ENCODE measurements around the gene MT1E.

The MT1E gene

DNA sequence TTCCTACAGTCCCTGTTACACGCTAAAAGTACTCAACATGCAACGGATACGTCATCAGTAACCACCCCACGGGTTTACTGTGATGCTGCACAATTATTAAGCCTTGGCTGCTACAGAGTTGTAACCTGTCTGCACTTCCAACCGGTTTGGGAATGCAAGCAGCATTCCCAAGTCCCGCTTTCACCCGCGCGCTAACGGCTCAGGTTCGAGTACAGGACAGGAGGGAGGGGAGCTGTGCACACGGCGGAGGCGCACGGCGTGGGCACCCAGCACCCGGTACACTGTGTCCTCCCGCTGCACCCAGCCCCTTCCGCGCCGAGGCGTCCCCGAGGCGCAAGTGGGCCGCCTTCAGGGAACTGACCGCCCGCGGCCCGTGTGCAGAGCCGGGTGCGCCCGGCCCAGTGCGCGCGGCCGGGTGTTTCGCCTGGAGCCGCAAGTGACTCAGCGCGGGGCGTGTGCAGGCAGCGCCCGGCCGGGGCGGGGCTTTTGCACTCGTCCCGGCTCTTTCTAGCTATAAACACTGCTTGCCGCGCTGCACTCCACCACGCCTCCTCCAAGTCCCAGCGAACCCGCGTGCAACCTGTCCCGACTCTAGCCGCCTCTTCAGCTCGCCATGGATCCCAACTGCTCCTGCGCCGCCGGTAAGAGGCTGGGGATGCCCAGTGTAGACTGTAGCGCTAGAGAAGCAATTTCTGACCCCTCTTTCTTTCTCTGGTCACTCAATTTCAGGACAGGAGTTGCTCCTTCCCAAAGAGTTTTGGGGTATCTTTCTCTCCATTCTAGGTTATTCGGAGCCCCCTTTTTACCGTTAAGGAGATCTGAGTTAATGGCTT, 17.3 kb upstream of the MT1E start, which contains the start of gene MT2A:
Gene MT2A, plus strand, starts transcription at position 542 of the 833 bp plus-strand sequence. Its CDS starts 72 bp downstream, at position 614.
- peak within 1 kb of the TSS; percentile 92 for H3K4me3 ChIP-seq (ENCODE audit: low read length)
- no peaks in the 10 kb centered on the region for H3K36me3 ChIP-seq (ENCODE audit: control insufficient read depth, insufficient read depth, low read length, severe bottlenecking)
- DNase-seq (ENCODE audit: low read depth) = peak; percentile 99
- no peaks in the 10 kb centered on the region for H3K9me3 ChIP-seq (ENCODE audit: control insufficient read depth, low read length)
- H3K4me1 ChIP-seq (ENCODE audit: control insufficient read depth, insufficient read depth, low read length) = peaks cover 58% of the 10 kb centered on the region
- no peaks in the 10 kb centered on the region for H3K27me3 ChIP-seq (replicated peaks; ENCODE audit: control insufficient read depth, insufficient read depth, low read length)
- H3K9ac ChIP-seq (ENCODE audit: low read length) = peak within 1 kb of the TSS; percentile 90

- peak; percentile 44 for DNase-seq (ENCODE audit: low read depth)
- Histone ChIP-seq H3K9ac (ENCODE audit: low read length) (peak overlapping the region; percentile 90), H3K4me1 (ENCODE audit: control insufficient read depth, insufficient read depth, low read length) (peaks cover 58% of the 10 kb centered on the region), H3K9me3 (ENCODE audit: control insufficient read depth, low read length) (no peaks in the 10 kb centered on the region), H3K4me3 (ENCODE audit: low read length) (peak overlapping the region; percentile 92), H3K27me3 (replicated peaks; ENCODE audit: control insufficient read depth, insufficient read depth, low read length) (no peaks in the 10 kb centered on the region), H3K36me3 (ENCODE audit: control insufficient read depth, insufficient read depth, low read length, severe bottlenecking) (no peaks in the 10 kb centered on the region)
These were observed 16.6 kb upstream of the MT1E start for GRCh38 chr16:56608876-56609462.

DNA sequence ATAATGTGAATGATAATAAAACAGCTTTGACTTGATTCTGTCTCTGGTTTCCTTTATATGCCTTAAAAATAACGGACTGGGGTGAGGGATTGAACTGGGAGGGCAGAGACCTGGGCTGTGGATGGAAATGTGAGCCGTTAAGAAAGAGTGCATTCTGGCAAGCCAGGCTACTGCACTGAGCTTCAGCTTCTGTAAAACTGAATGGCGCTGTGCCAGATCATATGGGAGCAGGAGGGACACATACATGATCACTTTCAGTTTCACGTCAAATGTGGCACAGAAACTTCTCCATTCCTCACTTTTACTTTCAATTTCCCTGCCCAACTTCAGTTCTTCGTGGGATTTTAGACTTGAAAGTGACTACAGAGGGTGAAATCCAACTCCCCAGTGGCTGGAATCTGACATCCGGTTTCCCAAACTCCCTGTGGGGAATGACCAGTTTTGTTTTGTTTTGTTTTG, 16.1 kb upstream of the MT1E start:
- peaks cover 60% of the 10 kb centered on the region for H3K4me1 ChIP-seq (ENCODE audit: control insufficient read depth, insufficient read depth, low read length)
- H3K36me3 ChIP-seq (ENCODE audit: control insufficient read depth, insufficient read depth, low read length, severe bottlenecking) = no peaks in the 10 kb centered on the region
- peak overlapping the region; percentile 92 for H3K4me3 ChIP-seq (ENCODE audit: low read length)
- H3K9me3 ChIP-seq (ENCODE audit: control insufficient read depth, low read length) = no peaks in the 10 kb centered on the region
- peak overlapping the region; percentile 90 for H3K9ac ChIP-seq (ENCODE audit: low read length)
- no peaks in the 10 kb centered on the region for H3K27me3 ChIP-seq (replicated peaks; ENCODE audit: control insufficient read depth, insufficient read depth, low read length)
- DNase-seq (ENCODE audit: low read depth) = peak; percentile 88

DNA sequence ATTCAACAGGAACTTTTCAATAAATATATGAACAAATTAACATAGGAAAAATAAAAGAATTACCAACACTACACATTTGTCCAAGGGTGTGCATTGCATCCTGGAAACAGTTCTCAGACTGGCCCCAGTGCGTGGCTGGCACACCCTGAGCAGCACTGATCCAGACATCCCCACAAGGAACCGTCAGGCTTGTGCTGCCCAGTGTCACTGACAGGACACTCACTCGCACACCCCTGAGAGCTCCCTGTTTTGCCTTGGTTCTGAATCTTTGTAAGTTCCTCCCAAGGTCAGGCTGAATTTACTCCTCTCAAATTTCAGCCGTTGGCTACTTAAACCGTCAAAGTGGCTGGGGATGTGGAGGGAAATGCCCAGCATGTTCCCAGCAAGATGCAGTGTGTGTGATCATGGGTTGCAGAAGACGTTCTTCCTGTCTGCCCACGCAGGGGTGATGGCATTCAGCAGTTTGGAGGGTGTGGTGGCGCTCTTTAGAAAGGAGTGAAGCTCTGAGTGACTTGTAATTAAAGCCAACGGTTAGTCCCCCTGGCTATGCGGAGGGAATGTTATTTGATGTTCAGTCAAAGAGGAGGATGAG, 15.5 kb upstream of the MT1E start:
- DNase-seq (ENCODE audit: low read depth) = peak; percentile 86
- Histone ChIP-seq H3K36me3 (ENCODE audit: control insufficient read depth, insufficient read depth, low read length, severe bottlenecking) (no peaks in the 10 kb centered on the region), H3K4me1 (ENCODE audit: control insufficient read depth, insufficient read depth, low read length) (peaks cover 64% of the 10 kb centered on the region), H3K27me3 (replicated peaks; ENCODE audit: control insufficient read depth, insufficient read depth, low read length) (no peaks in the 10 kb centered on the region), H3K9ac (ENCODE audit: low read length) (peak overlapping the region; percentile 90), H3K9me3 (ENCODE audit: control insufficient read depth, low read length) (no peaks in the 10 kb centered on the region), H3K4me3 (ENCODE audit: low read length) (peak overlapping the region; percentile 92)

DNA sequence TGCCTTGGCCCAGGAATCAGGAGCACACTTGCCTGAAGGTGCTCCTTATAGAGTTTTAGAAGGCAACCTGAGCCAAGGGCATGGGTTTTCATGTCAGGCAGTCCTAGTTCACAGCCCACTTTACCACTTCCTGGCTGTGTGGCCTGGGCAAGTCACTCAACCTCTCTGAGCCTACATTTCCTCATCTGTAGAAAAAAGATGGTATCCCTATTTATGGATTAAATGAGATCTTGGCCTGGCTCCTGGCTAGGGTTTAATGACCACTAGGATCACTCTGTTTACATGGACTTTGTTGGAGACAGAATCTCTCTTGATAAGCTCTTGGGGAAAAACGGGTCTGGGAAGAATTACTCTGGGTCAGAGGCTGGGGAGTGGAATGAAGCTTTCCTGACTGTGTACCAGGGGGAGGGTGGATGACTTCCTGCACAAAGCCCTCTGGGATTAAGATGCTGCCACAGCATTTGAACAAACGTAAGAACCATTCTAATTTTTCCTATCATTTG, 14.9 kb upstream of the MT1E start:
- no peaks in the 10 kb centered on the region for H3K27me3 ChIP-seq (replicated peaks; ENCODE audit: control insufficient read depth, insufficient read depth, low read length)
- H3K4me3 ChIP-seq (ENCODE audit: low read length) = peak overlapping the region; percentile 92

GRCh38 chr16:56611281-56611833, 14.2 kb upstream of the MT1E start:
- H3K27me3 ChIP-seq (replicated peaks; ENCODE audit: control insufficient read depth, insufficient read depth, low read length) = no peaks in the 10 kb centered on the region
- DNase-seq (ENCODE audit: low read depth) = peak; percentile 55

More for the DNA sequence above, 14.9 kb upstream of the MT1E start:
- DNase-seq (ENCODE audit: low read depth) = peak; percentile 62
- peaks cover 62% of the 10 kb centered on the region for H3K4me1 ChIP-seq (ENCODE audit: control insufficient read depth, insufficient read depth, low read length)
- no peaks in the 10 kb centered on the region for H3K36me3 ChIP-seq (ENCODE audit: control insufficient read depth, insufficient read depth, low read length, severe bottlenecking)
- H3K9ac ChIP-seq (ENCODE audit: low read length) = peak overlapping the region; percentile 90
- no peaks in the 10 kb centered on the region for H3K9me3 ChIP-seq (ENCODE audit: control insufficient read depth, low read length)

DNA sequence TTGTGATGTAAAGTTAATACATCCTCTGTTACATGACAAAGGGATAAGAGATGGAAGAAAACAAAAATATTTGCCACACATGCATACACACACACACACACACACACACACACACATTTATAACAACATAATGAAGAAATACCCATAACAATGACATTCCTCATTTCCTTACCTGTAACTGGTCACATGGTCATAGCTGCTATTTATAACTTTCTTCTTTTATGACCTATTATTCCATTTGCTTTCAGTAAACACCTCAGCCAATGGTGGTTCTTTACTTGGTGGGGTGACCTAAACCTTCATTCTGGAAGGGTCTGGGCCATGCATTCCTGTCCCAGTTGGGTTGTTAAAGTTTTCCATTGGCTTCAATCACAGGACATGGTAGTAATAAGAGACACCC, 11.9 kb upstream of the MT1E start:
- Histone ChIP-seq H3K4me1 (ENCODE audit: control insufficient read depth, insufficient read depth, low read length) (peaks cover 47% of the 10 kb centered on the region), H3K9me3 (ENCODE audit: control insufficient read depth, low read length) (no peaks in the 10 kb centered on the region), H3K36me3 (ENCODE audit: control insufficient read depth, insufficient read depth, low read length, severe bottlenecking) (no peaks in the 10 kb centered on the region), H3K9ac (ENCODE audit: low read length) (no peak overlapping the region), H3K27me3 (replicated peaks; ENCODE audit: control insufficient read depth, insufficient read depth, low read length) (no peaks in the 10 kb centered on the region), H3K4me3 (ENCODE audit: low read length) (no peak overlapping the region)
- no peak for DNase-seq (ENCODE audit: low read depth)

More at GRCh38 chr16:56611281-56611833, 14.2 kb upstream of the MT1E start:
- peak overlapping the region; percentile 90 for H3K9ac ChIP-seq (ENCODE audit: low read length)
- no peaks in the 10 kb centered on the region for H3K36me3 ChIP-seq (ENCODE audit: control insufficient read depth, insufficient read depth, low read length, severe bottlenecking)
- H3K9me3 ChIP-seq (ENCODE audit: control insufficient read depth, low read length) = no peaks in the 10 kb centered on the region
- H3K4me1 ChIP-seq (ENCODE audit: control insufficient read depth, insufficient read depth, low read length) = peaks cover 55% of the 10 kb centered on the region
- peak overlapping the region; percentile 92 for H3K4me3 ChIP-seq (ENCODE audit: low read length)

DNA sequence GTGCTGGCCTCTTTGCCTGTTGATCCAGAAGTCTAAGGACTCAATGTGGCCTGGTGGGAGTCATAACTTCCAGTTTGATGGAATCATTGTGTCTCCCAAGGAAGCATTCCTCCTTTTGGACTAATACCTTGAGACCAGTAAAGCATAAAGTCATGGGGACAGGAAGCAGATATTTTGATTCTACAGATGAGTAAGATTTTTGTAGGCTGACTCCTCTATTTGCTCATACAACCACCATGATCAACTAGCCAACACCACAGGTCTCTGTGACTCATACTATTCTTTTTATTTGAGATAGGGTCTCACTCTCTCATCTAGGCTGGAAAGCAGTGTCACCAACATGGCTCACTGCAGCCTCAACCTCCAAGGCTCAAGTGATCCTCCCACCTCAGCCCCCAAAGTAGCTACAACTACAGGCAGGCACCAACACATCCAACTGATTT, 11.0 kb upstream of the MT1E start:
- H3K4me1 ChIP-seq (ENCODE audit: control insufficient read depth, insufficient read depth, low read length) = peaks cover 40% of the 10 kb centered on the region
- no peaks in the 10 kb centered on the region for H3K27me3 ChIP-seq (replicated peaks; ENCODE audit: control insufficient read depth, insufficient read depth, low read length)
- H3K4me3 ChIP-seq (ENCODE audit: low read length) = no peak overlapping the region
- H3K9me3 ChIP-seq (ENCODE audit: control insufficient read depth, low read length) = no peaks in the 10 kb centered on the region
- H3K36me3 ChIP-seq (ENCODE audit: control insufficient read depth, insufficient read depth, low read length, severe bottlenecking) = no peaks in the 10 kb centered on the region
- no peak overlapping the region for H3K9ac ChIP-seq (ENCODE audit: low read length)
- peak; percentile 25 for DNase-seq (ENCODE audit: low read depth)

GRCh38 chr16:56615353-56615752, 10.2 kb upstream of the MT1E start:
- Histone ChIP-seq H3K4me1 (ENCODE audit: control insufficient read depth, insufficient read depth, low read length) (peaks cover 34% of the 10 kb centered on the region), H3K9me3 (ENCODE audit: control insufficient read depth, low read length) (no peaks in the 10 kb centered on the region), H3K9ac (ENCODE audit: low read length) (no peak overlapping the region), H3K27me3 (replicated peaks; ENCODE audit: control insufficient read depth, insufficient read depth, low read length) (no peaks in the 10 kb centered on the region), H3K36me3 (ENCODE audit: control insufficient read depth, insufficient read depth, low read length, severe bottlenecking) (no peaks in the 10 kb centered on the region), H3K4me3 (ENCODE audit: low read length) (no peak overlapping the region)
- no peak for DNase-seq (ENCODE audit: low read depth)

DNA sequence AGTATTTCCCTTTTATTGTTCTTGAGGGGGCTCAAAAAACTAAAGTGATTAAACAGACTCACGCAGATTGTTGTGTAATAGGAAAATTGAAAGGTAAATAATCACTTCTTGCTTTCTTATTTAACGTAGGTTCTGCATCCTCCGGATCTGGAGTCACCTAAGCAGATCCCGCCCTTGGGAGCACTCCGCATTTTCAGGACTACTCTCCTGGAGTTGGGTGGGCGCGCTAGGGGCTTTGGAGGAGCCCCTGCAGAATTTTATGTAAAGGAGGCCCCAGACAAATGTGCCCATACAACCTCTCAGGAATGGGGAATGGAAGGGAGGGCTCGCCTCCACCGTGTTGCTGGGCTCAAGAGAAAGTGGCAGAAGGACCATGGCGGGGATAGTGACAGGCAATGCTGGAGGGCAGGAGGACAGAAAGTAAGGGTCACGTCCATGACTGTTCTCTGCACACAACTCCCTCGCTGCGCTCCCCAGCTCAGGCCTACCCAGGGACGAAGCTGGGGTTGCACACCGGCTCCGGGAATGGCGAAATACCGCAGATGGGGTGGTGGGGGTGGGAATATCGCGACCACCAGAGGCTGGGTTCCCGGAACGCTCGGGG, 8.9 kb upstream of the MT1E start:
- Histone ChIP-seq H3K9me3 (ENCODE audit: control insufficient read depth, low read length) (no peaks in the 10 kb centered on the region), H3K27me3 (replicated peaks; ENCODE audit: control insufficient read depth, insufficient read depth, low read length) (no peaks in the 10 kb centered on the region), H3K4me1 (ENCODE audit: control insufficient read depth, insufficient read depth, low read length) (peaks cover 21% of the 10 kb centered on the region), H3K36me3 (ENCODE audit: control insufficient read depth, insufficient read depth, low read length, severe bottlenecking) (no peaks in the 10 kb centered on the region), H3K9ac (ENCODE audit: low read length) (peak overlapping the region; percentile 81), H3K4me3 (ENCODE audit: low read length) (peak overlapping the region; percentile 78)
- no peak for DNase-seq (ENCODE audit: low read depth)

Measured in adipocyte (in vitro differentiated cells).